Fibroblast of mammary gland (primary cell): ENCODE data around the gene ARMC10.
"Not testable (repeated sequence)": the region's sequence is repeated elsewhere in the genome, so short reads cannot be mapped to it uniquely, and the experiment has no call there.

Experiments used
- DNase-seq: peaks from one replicate; pipeline ENCODE4 v3.0.0-alpha.2; 2010; ENCODE audit warnings: low read depth
- H3K4me3 ChIP-seq: 2 replicates; pipeline ENCODE4 v1.5.1; 2011; ENCODE audit warnings: low read depth, mild to moderate bottlenecking, low read length, moderate library complexity; ENCODE audit not compliant: control insufficient read depth
- TF ChIP-seq, protein P1 (sequence below): conservative IDR thresholded peaks from 2 replicates; pipeline ENCODE4 v1.5.1; 2011; ENCODE audit warnings: low read depth, low read length, inconsistent platforms; ENCODE audit not compliant: control insufficient read depth, insufficient read depth

ARMC10 gene

DNA sequence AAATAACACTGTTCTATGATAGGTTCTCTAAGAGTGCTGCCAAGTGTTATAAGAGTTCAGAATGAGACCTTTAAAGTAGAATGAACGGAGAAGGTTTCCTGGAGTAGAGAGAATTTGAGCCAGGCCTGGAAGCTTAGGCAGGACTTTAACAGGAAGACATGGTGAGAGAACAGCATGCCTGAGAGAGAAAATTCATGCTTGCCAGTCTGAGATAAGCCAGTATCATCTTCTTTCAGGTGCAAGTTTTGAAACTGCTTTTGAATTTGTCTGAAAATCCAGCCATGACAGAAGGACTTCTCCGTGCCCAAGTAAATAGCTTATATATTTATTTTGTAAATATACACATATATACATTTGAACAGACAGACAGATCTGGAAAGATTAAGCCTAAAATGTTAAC is 22.1 kb downstream of the ARMC10 start:
- no peak for DNase-seq
- TF ChIP-seq, protein P1, sequence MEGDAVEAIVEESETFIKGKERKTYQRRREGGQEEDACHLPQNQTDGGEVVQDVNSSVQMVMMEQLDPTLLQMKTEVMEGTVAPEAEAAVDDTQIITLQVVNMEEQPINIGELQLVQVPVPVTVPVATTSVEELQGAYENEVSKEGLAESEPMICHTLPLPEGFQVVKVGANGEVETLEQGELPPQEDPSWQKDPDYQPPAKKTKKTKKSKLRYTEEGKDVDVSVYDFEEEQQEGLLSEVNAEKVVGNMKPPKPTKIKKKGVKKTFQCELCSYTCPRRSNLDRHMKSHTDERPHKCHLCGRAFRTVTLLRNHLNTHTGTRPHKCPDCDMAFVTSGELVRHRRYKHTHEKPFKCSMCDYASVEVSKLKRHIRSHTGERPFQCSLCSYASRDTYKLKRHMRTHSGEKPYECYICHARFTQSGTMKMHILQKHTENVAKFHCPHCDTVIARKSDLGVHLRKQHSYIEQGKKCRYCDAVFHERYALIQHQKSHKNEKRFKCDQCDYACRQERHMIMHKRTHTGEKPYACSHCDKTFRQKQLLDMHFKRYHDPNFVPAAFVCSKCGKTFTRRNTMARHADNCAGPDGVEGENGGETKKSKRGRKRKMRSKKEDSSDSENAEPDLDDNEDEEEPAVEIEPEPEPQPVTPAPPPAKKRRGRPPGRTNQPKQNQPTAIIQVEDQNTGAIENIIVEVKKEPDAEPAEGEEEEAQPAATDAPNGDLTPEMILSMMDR, result no peak
- H3K4me3 ChIP-seq, result no peak overlapping the region

- H3K4me3 ChIP-seq, result no peak overlapping the region
- DNase-seq, result no peak
- TF ChIP-seq, protein P1, result no peak
Observed at GRCh38 chr7:103100348-103100747, 25.4 kb downstream of the ARMC10 start.

DNA sequence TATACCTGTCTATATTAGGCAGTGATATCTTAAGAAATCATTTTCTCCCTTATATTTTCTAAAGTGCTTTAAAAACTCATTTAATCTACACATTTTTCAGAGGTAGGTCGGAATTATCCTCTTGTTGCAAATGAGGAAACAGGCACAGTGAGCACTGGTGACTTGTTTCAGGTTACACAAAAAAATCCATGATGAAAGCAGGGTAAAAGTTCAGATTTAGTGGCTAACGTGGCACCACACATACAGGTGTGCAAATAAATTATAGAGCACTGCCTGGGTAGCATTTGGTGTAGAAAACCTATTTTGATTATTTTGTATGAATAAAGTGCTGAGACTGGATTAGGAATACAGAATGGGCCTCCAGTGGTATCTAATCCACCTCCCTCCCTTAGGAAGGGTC is 26.6 kb downstream of the ARMC10 start:
- no peak for DNase-seq
- TF ChIP-seq, protein P1, result no peak

DNA sequence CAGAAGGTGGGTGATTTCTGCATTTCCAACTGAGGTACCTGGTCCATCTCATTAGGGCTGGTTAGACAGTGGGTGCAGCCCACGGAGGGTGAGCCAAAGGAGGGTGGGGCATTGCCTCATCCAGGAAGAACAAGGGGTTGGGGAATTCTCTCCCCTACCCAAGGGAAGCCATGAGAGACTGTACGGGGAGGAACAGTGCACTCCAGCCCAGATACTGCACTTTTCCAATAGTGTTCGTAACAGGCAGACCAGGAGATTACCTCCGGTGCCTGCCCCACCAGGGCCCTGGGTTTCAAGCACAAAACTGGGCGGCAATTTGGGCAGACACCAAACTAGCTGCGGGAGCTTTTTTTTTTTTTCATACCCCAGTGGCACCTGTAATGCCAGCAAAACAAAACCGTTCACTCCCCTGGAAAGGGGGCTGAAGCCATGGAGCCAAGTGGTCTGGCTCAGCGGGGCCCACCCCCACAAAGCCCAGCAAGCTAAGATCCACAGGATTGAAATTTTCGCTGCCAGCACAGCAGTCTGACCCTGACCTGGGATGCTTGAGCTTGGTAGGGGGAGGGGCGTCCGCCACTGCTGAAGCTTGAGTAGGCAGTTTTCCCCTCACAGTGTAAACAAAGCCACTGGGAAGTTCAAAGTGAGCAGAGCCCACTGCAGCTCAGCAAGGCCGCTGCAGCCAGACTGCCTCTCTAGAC is 31.2 kb downstream of the ARMC10 start:
- no peak for DNase-seq
- H3K4me3 ChIP-seq, result no peak overlapping the region
- TF ChIP-seq, protein P1, result no peak

More for the DNA sequence above, 26.6 kb downstream of the ARMC10 start:
- H3K4me3 ChIP-seq, result no peak overlapping the region

- not testable (repeated sequence) for DNase-seq
Observed at GRCh38 chr7:103106703-103107070, 31.7 kb downstream of the ARMC10 start.

DNA sequence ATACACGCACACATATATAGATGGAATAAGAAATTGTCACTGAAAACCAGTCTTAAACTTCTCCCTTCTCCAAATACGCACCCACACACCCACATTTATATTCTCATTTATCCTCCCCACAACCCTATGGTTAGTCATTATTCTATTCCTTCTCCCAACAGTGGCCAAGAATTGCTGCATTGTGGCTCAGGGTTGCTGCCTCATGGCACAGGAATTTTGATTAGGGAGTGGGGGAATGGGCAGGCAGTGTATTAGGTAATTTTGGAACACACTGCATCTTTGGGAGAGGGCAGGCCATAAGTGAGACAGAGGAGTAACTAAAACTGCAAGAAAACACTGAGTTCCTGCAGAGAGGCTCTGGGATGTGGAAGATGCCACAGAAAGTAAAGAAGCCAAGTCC is 38.2 kb downstream of the ARMC10 start:
- DNase-seq, result peak; percentile 93
- TF ChIP-seq, protein P1, result no peak
- no peak overlapping the region for H3K4me3 ChIP-seq

More at GRCh38 chr7:103106703-103107070, 31.7 kb downstream of the ARMC10 start:
- H3K4me3 ChIP-seq, result not testable (repeated sequence)

DNA sequence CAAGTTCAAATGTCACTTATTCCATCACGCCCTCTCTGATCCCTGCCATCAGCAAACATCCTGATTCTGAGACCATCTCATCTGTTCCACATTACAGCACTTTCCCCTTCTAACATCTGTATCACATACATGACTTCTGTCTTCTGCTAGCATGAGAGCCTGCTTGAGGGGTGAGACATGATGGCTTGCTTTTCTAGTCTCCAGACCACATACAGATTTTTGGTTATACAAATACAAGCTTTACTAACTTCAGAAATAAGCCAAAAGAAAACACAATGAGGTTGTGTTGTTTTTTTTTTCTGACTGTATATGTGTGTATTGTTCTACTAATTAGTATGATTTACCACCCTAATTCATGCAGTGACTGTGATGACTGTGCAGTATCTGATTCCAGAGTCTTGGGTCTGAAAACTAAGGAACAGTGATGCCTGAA is 39.7 kb downstream of the ARMC10 start:
- TF ChIP-seq, protein P1, result no peak
- DNase-seq, result no peak
- no peak overlapping the region for H3K4me3 ChIP-seq
